ENCODE results near the gene C1orf226. TPM values are rescaled to one million over a fixed set of nuclear protein-coding genes. Genes with fewer than 3 reads are reported as not detected.
A peak's percentile ranks its signal among the peaks of the same experiment; 100 is the strongest.

The C1orf226 gene
- total RNA-seq, 1 donor from 2014 or later: 2.7 TPM

DNA sequence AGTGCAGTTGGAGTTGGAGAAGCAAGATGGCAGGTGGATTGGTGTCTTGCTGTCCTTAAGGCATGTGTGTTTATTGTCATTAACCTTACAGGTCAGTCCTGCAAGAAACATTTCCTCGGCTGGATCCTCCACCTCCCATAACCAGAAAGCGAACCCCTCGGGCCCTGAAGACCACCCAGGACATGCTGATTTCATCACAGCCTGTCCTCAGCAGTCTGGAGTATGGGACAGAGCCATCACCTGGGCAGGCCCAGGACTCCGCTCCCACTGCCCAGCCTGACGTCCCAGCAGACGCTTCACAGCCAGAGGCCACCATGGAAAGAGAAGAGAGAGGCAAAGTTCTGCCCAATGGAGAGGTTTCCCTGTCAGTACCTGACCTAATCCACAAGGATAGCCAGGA lies 1.6 kb downstream of the C1orf226 start:
- H3K27me3 ChIP-seq: no peaks in the 10 kb centered on the region
- TF ChIP-seq POLR2A (IDR thresholded peaks at IDR 0.05) (no peak), POLR2AphosphoS5 (IDR thresholded peaks at IDR 0.05; ENCODE audit: insufficient read depth in 1 of 2, low read depth in 1 of 2) (no peak)
- TF ChIP-seq, protein P1, sequence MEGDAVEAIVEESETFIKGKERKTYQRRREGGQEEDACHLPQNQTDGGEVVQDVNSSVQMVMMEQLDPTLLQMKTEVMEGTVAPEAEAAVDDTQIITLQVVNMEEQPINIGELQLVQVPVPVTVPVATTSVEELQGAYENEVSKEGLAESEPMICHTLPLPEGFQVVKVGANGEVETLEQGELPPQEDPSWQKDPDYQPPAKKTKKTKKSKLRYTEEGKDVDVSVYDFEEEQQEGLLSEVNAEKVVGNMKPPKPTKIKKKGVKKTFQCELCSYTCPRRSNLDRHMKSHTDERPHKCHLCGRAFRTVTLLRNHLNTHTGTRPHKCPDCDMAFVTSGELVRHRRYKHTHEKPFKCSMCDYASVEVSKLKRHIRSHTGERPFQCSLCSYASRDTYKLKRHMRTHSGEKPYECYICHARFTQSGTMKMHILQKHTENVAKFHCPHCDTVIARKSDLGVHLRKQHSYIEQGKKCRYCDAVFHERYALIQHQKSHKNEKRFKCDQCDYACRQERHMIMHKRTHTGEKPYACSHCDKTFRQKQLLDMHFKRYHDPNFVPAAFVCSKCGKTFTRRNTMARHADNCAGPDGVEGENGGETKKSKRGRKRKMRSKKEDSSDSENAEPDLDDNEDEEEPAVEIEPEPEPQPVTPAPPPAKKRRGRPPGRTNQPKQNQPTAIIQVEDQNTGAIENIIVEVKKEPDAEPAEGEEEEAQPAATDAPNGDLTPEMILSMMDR (IDR thresholded peaks at IDR 0.05): no peak
- no peak overlapping the region for H3K27ac ChIP-seq
- H3K4me1 ChIP-seq: peaks cover 14% of the 10 kb centered on the region
- DNase-seq (ENCODE audit: extremely low spot score in 2 of 2): peak; percentile 61 to 77
- no peaks in the 10 kb centered on the region for H3K9me3 ChIP-seq
- intact Hi-C loops (cut with DNase I): loop anchor here (10.0 kb wide), 1 partner anchor 328 kb away; no protein-coding TSS in a partner anchor
- no peaks in the 10 kb centered on the region for H3K36me3 ChIP-seq
- no peak overlapping the region for H3K4me3 ChIP-seq

DNA sequence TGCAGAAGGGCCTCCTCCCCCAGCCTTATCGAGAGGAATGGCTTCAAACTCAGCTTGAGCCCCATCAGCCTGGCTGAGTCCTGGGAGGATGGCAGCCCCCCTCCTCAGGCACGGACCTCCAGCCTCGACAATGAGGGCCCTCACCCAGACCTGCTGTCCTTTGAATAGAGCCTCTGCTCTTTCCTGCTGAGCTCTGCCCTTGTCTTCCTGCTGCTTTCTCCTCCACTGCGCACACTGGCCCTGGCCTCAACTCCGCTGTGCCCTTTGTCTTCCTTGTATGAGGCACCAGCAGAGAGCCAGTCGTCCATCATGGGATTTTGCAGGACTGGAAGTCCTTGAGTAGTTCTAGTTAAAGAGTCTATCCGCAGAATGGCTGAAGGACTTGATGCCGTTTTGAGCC lies 2.0 kb downstream of the C1orf226 start:
- no peaks in the 10 kb centered on the region for H3K9me3 ChIP-seq
- no peak for TF ChIP-seq POLR2AphosphoS5 (IDR thresholded peaks at IDR 0.05; ENCODE audit: insufficient read depth in 1 of 2, low read depth in 1 of 2)
- no peak for TF ChIP-seq POLR2A (IDR thresholded peaks at IDR 0.05)
- TF ChIP-seq, protein P1 (IDR thresholded peaks at IDR 0.05): no peak

DNA sequence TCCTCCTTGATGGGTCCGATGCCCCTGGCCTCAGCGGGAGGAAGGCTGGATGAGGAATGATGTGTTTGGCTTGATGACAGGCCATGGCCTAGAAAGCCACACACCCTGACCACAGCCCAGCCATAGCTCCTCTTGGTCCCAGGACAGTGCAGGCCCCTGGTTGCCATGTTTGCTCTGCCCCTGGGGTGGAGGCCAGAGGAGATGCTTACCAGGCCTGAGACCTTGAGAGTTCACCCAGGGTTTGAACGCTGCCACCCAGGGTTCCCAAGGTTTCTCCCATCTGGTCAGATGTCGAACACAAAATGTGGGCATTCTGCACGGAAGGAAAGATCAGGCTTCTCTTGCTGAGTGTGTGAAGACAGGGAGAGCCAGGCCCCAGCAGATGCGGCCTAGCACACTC lies 2.6 kb downstream of the C1orf226 start:
- Histone ChIP-seq H3K36me3 (no peaks in the 10 kb centered on the region), H3K4me3 (no peak overlapping the region), H3K27me3 (no peaks in the 10 kb centered on the region), H3K27ac (no peak overlapping the region), H3K9me3 (no peaks in the 10 kb centered on the region), H3K4me1 (peaks cover 25% of the 10 kb centered on the region)
- intact Hi-C loops (cut with DNase I): loop anchor here (10.0 kb wide), 1 partner anchor 329 kb away; no protein-coding TSS in a partner anchor
- TF ChIP-seq POLR2AphosphoS5 (IDR thresholded peaks at IDR 0.05; ENCODE audit: insufficient read depth in 1 of 2, low read depth in 1 of 2): no peak
- no peak for TF ChIP-seq POLR2A (IDR thresholded peaks at IDR 0.05)
- TF ChIP-seq, protein P1 (IDR thresholded peaks at IDR 0.05): no peak
- DNase-seq (ENCODE audit: extremely low spot score in 2 of 2): peak; percentile 58 to 81

More for the DNA sequence above, 2.0 kb downstream of the C1orf226 start:
- Histone ChIP-seq H3K27me3 (no peaks in the 10 kb centered on the region), H3K4me1 (peaks cover 19% of the 10 kb centered on the region), H3K4me3 (no peak overlapping the region), H3K27ac (no peak overlapping the region), H3K36me3 (no peaks in the 10 kb centered on the region)
- peak; percentile 64 to 72 for DNase-seq (ENCODE audit: extremely low spot score in 2 of 2)
- intact Hi-C loops (cut with DNase I): loop anchor here (10.0 kb wide), 1 partner anchor 329 kb away; no protein-coding TSS in a partner anchor

DNA sequence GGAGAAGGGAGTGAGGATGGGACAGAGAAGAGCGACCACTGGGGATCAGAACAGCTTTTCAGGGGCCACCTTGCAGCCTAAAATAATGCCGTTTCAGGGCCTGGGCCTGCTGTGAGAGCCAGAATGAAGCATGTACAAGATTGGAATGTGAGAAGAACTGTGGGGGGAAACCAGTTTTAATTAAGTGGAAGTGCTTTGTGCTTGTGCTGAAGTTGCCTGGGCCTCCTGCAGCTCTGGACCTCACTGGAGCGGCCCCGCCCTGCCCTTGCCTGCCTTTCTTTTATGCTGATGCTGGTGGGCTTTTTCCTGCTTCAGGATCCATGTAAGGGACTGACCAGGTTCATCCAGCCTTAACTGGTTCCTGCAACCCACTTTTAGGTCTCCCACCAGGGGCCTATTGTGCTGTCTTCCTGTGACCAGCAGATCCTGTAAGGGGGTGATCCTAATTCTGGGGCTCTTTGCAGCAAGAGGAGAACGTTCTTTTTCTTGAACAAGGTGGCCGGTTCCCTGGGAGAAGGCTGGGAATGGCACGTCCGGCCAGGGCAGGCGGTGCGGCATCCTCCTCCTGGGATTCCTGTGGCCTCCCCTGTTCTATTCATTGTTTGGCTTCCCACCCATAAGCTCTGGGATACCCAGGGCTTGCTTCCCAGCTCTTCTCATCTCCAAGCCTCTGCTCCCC lies 3.2 kb downstream of the C1orf226 start:
- no peak overlapping the region for H3K27ac ChIP-seq
- no peaks in the 10 kb centered on the region for H3K27me3 ChIP-seq
- intact Hi-C loops (cut with DNase I): loop anchor here (10.0 kb wide), 1 partner anchor 330 kb away; no protein-coding TSS in a partner anchor
- H3K4me3 ChIP-seq: no peak overlapping the region
- no peaks in the 10 kb centered on the region for H3K36me3 ChIP-seq
- H3K4me1 ChIP-seq: peaks cover 31% of the 10 kb centered on the region
- DNase-seq (ENCODE audit: extremely low spot score in 2 of 2): peak; percentile 58 to 61
- no peak for TF ChIP-seq POLR2A (IDR thresholded peaks at IDR 0.05)
- TF ChIP-seq, protein P1 (IDR thresholded peaks at IDR 0.05): no peak
- TF ChIP-seq POLR2AphosphoS5 (IDR thresholded peaks at IDR 0.05; ENCODE audit: insufficient read depth in 1 of 2, low read depth in 1 of 2): no peak
- H3K9me3 ChIP-seq: no peaks in the 10 kb centered on the region

DNA sequence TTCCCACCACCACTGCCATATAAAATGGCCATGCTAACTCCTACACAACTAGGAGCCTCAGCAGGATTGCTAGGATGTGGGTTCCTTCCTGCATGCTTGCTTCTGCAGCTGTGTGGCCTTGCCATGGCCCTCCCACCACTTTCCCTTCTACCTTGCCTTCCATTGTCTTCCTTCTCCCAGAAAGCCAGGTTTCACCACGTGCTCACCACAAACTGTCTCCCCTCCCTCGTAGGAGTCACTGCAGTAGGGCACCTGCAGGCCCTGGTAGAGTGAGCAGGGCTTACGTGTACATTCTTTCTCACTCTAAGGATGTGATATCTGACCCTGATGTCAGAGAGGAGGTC lies 3.7 kb downstream of the C1orf226 start:
- no peak overlapping the region for H3K4me3 ChIP-seq
- H3K36me3 ChIP-seq: no peaks in the 10 kb centered on the region
- no peaks in the 10 kb centered on the region for H3K27me3 ChIP-seq
- no peaks in the 10 kb centered on the region for H3K9me3 ChIP-seq
- H3K4me1 ChIP-seq: peaks cover 35% of the 10 kb centered on the region
- no peak overlapping the region for H3K27ac ChIP-seq
- intact Hi-C loops (cut with DNase I): loop anchor here (10.0 kb wide), 1 partner anchor 330 kb away; no protein-coding TSS in a partner anchor
- peak in 1 of 2 donors; percentile 60 for DNase-seq (ENCODE audit: extremely low spot score in 2 of 2)
- no peak for TF ChIP-seq POLR2A (IDR thresholded peaks at IDR 0.05)
- no peak for TF ChIP-seq POLR2AphosphoS5 (IDR thresholded peaks at IDR 0.05; ENCODE audit: insufficient read depth in 1 of 2, low read depth in 1 of 2)
- TF ChIP-seq, protein P1 (IDR thresholded peaks at IDR 0.05): no peak

All from vagina (tissue), 2 donors.